HPDE6-E6E7 (cell line): ENCODE measurements around the gene GM2A.
"Not testable (repeated sequence)": the region's sequence is repeated elsewhere in the genome, so short reads cannot be mapped to it uniquely, and the experiment has no call there.

Experiments used
- DNase-seq: peaks from one replicate; pipeline ENCODE4 v3.0.0; 2011; ENCODE audit warnings: missing footprints; ENCODE audit errors: extremely low spot score

Gene GM2A

GRCh38 chr5:151288180-151288579 is 35.2 kb downstream of the GM2A start:
- DNase-seq: peak; percentile 81

- DNase-seq: no peak
These were observed 40.6 kb downstream of the GM2A start for GRCh38 chr5:151293624-151294023.

- no peak for DNase-seq
These were observed 42.2 kb downstream of the GM2A start for GRCh38 chr5:151295138-151295537.

- no peak for DNase-seq
These were observed 42.9 kb downstream of the GM2A start for GRCh38 chr5:151295791-151296477.

GRCh38 chr5:151296478-151296830 is 43.5 kb downstream of the GM2A start:
- DNase-seq: no peak

- DNase-seq: no peak
These were observed 44.0 kb downstream of the GM2A start for GRCh38 chr5:151296974-151297373.

GRCh38 chr5:151298063-151298855 is 45.3 kb downstream of the GM2A start:
- peak; percentile 63 for DNase-seq

GRCh38 chr5:151303666-151304065 is 50.7 kb downstream of the GM2A start, which contains the start of gene SLC36A3:
Gene SLC36A3 (minus strand): TSS chr5:151303766. CDS start chr5:151303354, 412 bp downstream.
- no peak for DNase-seq

- not testable (repeated sequence) for DNase-seq
These were observed 56.3 kb downstream of the GM2A start for GRCh38 chr5:151309266-151309665.

GRCh38 chr5:151309821-151310220 is 56.8 kb downstream of the GM2A start:
- DNase-seq: not testable (repeated sequence)

GRCh38 chr5:151310932-151311331 is 57.9 kb downstream of the GM2A start:
- DNase-seq: no peak

GRCh38 chr5:151312756-151313324 is 59.9 kb downstream of the GM2A start:
- no peak for DNase-seq

- no peak for DNase-seq
These were observed 60.4 kb downstream of the GM2A start for GRCh38 chr5:151313357-151313756.

- peak; percentile 61 for DNase-seq
These were observed 63.1 kb downstream of the GM2A start for GRCh38 chr5:151315998-151316597.

GRCh38 chr5:151317871-151318270 is 64.9 kb downstream of the GM2A start:
- no peak for DNase-seq

GRCh38 chr5:151318850-151319732 is 66.1 kb downstream of the GM2A start:
- peak; percentile 33 for DNase-seq
